Measurements from ENCODE around the gene FRMPD4.
"Not testable (repeated sequence)": the region's sequence is repeated elsewhere in the genome, so short reads cannot be mapped to it uniquely, and the experiment has no call there.

FRMPD4 gene

GRCh38 chrX:12446342-12447075 is 308.2 kb downstream of the FRMPD4 start:
- no peak for DNase-seq

DNA sequence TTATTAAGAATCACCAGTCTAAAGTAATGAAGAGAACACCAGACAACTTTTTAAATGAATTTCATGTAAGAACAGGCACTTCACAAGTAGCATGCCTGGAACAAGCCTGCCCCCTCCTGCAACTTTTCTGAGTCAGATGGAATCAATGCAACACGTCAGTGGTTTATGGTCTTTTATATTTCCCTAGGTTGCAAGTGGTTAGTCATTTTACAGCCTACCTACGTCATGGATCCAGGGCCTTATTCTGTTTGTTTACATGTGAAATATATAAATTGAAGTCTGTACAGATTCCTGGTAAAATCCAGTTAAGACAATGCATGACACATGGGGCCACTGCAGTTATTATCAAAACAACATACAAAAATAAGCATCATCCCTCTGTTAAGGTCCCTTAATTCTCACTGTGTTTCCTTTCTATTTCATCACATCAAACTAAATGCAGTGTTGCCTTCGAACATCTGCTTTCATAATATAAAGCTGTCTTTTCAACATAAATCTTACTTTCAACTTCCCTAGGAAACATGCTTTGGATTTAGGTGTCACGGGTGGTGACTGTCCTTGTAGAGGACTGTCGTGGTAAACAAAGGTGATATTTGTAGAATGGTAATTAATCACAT is 309.3 kb downstream of the FRMPD4 start:
- no peak for DNase-seq

DNA sequence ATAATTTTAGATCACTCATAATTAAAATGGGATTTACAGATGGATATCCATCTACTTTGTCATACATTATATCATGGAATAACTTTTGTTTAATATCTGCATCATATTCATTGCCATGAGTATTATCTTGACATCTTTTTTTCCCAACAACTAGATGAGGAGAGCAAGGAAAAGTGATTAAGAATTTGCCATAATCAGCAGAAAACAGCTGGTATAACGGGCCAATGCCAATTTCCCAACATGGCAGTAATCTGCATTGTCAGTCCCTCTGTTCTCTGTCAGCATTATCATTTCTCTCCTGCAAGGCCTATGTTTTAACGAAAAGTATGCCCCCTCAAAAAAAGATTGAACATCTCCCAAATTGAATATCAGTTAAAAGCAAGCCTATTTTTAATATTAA is 314.0 kb downstream of the FRMPD4 start:
- no peak for DNase-seq

- DNase-seq: no peak
These were observed 322.7 kb downstream of the FRMPD4 start for GRCh38 chrX:12460929-12461328.

- DNase-seq: no peak
These were observed 324.8 kb downstream of the FRMPD4 start for GRCh38 chrX:12463052-12463451.

DNA sequence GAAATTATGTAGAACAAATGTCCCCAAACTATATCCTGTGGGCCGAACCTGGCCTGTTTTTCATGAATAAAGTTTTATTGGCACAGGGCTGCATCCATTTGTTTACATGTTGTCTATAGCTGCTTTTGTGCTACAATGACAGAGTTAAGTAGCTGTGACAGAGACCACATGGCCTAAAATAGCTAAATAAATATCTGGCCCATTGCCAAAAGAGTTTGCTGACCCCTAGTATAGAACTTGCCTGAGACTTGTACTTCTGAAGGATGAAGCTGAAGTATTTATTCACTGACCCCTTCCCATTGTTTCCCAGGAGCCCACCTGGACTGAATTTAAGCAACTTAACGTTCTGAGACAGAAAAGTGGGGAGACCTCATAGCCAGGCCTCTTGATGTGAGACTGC is 325.6 kb downstream of the FRMPD4 start:
- DNase-seq: no peak

DNA sequence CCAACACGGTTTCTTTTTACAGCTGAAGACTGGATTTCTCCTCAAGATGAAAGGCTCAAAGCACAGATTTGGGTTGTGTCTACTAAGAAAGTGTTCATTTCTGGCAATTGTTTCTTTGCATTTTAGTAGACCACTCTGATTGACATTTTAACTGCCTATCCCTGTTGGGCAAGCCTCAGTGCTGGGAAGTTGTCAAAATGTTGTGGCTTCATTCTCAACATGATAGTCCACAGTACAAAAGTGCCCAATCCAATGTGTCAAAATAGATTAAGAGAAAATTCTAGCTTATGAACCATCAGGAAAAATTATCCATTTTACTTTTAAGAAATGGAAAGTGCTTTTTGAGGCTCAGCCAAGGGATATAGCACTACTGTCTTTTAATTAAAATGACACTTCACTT is 329.0 kb downstream of the FRMPD4 start:
- DNase-seq: no peak

DNA sequence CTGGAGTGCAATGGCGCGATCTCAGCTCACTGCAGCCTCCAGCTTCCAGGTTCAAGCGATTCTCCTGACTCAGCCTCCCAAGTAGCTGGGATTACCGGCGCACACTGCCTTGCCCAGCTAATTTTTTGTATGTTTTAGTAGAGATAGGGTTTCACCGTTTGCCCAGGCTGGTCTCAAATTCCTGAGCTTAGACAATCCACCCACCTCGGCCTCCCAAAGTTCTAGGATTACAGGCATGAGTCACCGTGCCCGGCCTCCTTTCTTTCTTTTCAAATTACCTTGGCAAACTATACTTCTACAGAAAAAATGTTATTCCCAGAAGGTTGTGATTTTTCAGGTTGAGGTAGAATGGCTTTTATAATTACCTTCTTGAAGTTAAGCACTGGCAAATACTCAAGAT is 331.0 kb downstream of the FRMPD4 start:
- DNase-seq: no peak

DNA sequence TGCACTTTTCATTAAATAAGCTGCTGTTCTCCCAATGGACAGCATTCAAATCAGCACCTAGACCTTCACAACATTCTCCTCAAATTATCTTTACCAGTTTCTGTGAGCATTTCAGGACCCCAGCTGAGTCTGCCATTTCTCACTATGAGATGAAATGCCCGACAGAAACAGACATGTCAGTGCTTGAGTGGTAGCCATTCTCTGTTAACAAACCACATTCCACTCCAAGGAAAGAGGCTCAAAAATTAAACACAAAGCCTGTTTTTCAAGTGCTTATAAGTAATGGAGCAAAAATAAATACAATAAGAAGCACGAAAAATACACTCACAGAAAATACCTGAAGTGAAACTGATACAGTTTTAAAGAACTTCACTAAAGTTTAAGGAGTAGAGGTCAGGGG is 332.8 kb downstream of the FRMPD4 start:
- DNase-seq: no peak

GRCh38 chrX:12480956-12481355 is 342.7 kb downstream of the FRMPD4 start:
- DNase-seq: no peak

GRCh38 chrX:12488220-12488619 is 349.9 kb downstream of the FRMPD4 start:
- no peak for DNase-seq

GRCh38 chrX:12488771-12489170 is 350.5 kb downstream of the FRMPD4 start:
- DNase-seq: no peak

GRCh38 chrX:12489341-12489740 is 351.1 kb downstream of the FRMPD4 start:
- no peak for DNase-seq

- no peak for DNase-seq
These were observed 356.3 kb downstream of the FRMPD4 start for GRCh38 chrX:12494400-12495138.

DNA sequence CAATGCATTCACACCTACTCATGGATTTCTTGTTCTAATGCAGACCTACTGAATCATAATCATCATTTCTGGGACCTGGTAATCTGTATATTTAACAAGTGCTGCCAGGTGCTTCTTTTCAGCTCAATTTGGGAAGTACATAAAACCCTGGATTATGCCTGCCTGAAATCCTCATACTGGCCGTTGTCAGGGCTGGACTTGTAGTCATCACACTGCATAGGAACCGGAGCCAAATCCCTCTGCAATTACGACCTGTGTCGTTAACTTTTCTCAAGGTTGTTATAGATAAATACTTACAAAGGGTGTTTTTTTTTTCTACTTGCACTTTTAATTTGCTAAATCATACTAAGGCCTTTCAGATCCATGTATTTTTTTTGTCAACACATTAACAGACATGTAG is 358.1 kb downstream of the FRMPD4 start:
- no peak for DNase-seq

DNA sequence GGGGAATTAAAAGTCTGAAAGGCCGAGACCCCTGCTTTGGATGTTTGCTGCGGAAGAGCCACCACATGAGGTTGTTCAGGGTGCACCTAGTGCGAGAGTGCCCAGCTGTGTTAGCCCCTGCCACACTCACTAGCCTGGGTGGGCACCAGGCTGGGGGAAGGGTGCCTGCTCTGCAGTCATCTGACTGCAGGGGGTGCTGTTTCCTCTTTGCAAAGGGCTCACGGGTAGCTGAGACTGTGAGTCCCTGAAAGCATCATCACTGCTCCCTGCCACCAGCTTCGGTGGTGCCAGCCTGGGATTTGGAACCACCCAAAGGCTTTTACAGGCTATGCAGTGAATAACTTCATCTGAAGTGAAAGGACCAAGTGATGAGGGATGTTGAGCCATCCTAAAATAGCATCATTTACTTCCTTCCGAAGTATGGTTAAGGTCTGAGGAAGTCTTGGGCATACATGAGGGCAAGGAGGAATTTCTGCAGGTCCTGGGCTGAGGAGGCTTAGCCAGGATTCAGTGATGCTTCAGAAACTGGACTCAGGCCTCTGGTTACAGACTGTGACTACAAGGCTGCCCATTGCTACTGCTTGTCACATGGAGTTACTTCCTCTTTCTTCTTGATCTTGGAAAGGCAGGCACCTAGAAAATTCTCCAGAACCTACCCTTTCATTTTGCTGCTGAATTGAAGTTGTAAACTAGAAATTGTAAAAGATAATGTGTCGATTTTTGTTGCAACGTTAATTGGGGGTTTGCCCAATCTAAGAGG is 359.7 kb downstream of the FRMPD4 start:
- DNase-seq: no peak

- DNase-seq: no peak
These were observed 366.9 kb downstream of the FRMPD4 start for GRCh38 chrX:12505127-12505526.

DNA sequence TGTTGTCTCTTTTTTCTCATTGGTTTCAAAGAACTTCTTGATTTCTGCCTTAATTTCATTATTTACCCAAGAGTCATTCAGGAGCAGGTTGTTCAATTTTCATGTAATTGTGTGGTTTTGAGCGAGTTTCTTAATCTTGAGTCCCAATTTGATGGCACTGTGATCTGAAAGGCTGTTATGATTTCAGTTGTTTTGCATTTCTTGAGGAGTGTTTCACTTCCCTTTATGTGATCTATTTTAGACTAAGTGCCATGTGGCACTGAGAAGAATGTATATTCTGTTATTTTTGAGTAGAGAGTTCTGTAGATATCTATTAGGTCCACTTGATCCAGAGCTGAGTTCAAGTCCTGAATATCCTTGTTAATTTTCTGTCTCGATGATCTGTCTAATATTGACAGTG is 377.1 kb downstream of the FRMPD4 start:
- not testable (repeated sequence) for DNase-seq

GRCh38 chrX:12526306-12526705 is 388.0 kb downstream of the FRMPD4 start:
- no peak for DNase-seq

DNA sequence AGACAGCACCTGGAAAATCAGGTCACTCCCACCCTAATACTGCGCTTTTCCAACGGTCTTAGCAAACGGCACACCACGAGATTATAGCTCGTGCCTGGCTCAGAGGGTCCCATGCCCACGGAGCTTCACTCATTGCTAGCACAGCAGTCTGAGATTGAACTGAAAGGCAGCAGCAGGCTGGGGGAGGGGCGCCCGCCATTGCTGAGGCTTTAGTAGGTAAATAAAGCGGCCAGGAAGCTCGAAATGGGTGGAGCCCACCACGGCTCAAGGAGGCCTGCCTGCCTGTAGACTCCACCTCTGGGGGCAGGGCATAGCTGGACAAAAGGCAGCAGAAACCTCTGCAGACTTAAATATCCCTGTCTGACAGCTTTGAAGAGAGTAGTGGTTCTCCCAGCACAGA is 399.8 kb downstream of the FRMPD4 start:
- not testable (repeated sequence) for DNase-seq

DNA sequence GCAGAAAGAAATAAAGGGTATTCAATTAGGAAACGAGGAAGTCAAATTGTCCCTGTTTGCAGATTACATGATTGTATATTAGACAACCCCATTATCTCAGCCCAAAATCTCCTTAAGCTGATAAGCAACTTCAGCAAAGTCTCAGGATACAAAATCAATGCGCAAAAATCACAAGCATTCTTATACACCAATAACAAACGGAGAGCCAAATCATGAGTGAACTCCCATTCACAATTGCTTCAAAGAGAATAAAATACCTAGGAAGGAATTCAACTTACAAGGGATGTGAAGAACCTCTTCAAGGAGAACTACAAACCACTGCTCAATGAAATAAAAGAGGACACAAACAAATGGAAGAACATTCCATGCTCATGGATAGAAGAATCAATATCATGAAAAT is 404.0 kb downstream of the FRMPD4 start:
- not testable (repeated sequence) for DNase-seq

DNA sequence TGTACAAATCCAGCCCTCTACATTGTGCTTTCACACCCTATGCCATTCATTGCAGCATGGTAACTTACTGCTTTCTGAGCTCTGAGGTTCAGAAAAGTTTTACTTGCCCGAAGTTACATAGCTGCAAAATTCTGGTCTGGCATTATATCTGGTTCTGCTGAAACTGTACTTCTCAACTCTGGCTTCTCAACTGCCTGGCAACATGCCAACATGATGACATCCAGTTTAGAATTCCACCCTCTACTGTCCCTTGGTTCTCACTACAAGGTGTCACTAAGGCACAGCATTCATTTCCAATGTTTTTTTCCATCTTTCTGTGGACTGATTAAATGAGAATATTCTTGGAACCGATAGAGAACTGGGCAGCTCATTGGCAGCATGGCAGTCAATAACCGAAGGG is 410.1 kb downstream of the FRMPD4 start:
- DNase-seq: no peak

DNA sequence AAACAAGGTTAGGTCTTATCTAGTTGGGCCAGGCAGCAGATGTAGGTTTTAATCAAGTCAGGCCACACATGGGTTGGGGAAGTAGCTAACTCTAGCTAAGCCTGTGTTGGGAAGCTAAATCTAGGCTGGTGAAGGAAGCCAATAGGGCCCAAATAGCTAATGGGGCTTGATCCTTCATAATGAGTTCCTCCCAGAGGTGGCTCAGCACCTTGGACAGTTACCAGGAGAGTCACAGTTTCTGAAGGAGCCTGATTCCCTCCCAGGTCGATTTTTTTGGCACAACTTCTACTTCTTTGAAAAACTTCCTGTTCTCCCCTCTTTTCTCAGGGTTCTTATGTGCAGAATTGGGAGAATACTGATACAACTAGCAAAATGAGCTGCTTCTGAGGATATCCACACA is 410.5 kb downstream of the FRMPD4 start:
- DNase-seq: no peak
